ENCODE results near the gene GTF3C4. TPM values are rescaled to one million over a fixed set of nuclear protein-coding genes. Genes with fewer than 3 reads are reported as not detected.

The GTF3C4 gene
- total RNA-seq, 6 donors from 2014 or later, result 6.4 to 20.9 (median 14.2) TPM

- ATAC-seq (ENCODE audit: low FRiP score in 2 of 2) (peak in 1 of 2 donors; percentile 21), DNase-seq (peak in 1 of 2 donors; percentile 32)
- 42 to 75% methylated on average over 3 of the region's 3 CpGs for WGBS, 2 donors
- TF ChIP-seq POLR2A (IDR thresholded peaks at IDR 0.05), result no peak
- Histone ChIP-seq H3K9me3 (no peaks in the 10 kb centered on the region), H3K27ac (peak overlapping the region in 1 of 4 donors; percentile 49), H3K4me1 (peaks cover 0 to 12% (median 5%) of the 10 kb centered on the region in 4 donors), H3K27me3 (no peaks in the 10 kb centered on the region), H3K4me3 (no peak overlapping the region), H3K36me3 (no peaks in the 10 kb centered on the region)
Measured at GRCh38 chr9:132731230-132731629, 61.0 kb downstream of the GTF3C4 start.

DNA sequence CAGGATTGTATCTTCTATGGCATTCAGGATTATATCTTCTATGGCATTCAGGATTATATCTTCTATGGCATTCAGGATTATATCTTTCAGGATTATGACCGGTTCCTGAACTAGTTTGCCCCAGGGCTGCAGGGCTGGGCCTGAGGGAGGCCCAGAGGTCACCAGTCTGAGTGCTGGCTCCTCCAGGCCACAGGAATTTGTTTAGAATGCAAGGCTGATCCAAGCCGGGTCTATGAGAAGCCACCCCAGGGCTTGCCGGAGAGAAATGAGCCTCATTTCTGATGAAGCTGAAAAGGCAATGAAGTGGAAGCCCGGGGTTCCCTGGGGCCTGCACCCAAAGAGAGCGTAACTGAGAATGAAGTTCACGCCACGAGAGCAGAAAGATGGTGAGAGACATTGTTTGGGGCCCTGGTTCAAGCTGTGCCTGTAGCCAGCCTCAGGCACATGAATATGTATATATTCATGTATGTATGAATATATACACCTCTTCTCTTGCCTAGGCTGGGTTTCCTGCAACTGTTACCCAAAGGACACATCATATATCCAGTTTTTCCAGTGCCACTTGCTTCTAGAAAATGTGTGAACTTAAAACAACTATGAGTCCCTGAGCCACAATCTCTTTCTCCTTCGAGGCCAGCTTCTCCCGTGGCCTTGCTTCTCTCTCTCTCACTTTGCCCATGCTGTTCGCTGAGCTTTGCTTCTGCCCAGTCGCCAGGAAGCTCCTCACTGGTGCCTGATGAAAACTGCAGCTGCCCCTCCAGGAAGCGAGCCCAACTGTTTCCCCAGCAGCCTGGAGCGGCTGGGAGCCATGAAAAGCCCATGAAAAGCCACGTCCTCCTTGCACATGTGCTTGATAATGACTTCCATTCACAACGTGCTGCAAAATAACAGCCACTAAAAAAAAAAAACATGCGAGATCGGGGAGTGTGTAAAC, 62.3 kb downstream of the GTF3C4 start:
- TF ChIP-seq POLR2AphosphoS5 (IDR thresholded peaks at IDR 0.05) (no peak), EP300 (IDR thresholded peaks at IDR 0.05) (no peak), POLR2A (IDR thresholded peaks at IDR 0.05) (no peak)
- TF ChIP-seq, protein P1, sequence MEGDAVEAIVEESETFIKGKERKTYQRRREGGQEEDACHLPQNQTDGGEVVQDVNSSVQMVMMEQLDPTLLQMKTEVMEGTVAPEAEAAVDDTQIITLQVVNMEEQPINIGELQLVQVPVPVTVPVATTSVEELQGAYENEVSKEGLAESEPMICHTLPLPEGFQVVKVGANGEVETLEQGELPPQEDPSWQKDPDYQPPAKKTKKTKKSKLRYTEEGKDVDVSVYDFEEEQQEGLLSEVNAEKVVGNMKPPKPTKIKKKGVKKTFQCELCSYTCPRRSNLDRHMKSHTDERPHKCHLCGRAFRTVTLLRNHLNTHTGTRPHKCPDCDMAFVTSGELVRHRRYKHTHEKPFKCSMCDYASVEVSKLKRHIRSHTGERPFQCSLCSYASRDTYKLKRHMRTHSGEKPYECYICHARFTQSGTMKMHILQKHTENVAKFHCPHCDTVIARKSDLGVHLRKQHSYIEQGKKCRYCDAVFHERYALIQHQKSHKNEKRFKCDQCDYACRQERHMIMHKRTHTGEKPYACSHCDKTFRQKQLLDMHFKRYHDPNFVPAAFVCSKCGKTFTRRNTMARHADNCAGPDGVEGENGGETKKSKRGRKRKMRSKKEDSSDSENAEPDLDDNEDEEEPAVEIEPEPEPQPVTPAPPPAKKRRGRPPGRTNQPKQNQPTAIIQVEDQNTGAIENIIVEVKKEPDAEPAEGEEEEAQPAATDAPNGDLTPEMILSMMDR (IDR thresholded peaks at IDR 0.05), result no peak
- DNase-seq (no peak), ATAC-seq (ENCODE audit: low FRiP score in 2 of 2) (no peak)
- no peak overlapping the region for H3K27ac ChIP-seq
- no peaks in the 10 kb centered on the region for H3K9me3 ChIP-seq
- H3K36me3 ChIP-seq, result no peaks in the 10 kb centered on the region
- H3K4me1 ChIP-seq, result peaks cover 0 to 12% (median 5%) of the 10 kb centered on the region in 4 donors
- WGBS, 2 donors, result 56 to 60% methylated on average over 17 of the region's 17 CpGs
- no peak overlapping the region for H3K4me3 ChIP-seq
- no peaks in the 10 kb centered on the region for H3K27me3 ChIP-seq

DNA sequence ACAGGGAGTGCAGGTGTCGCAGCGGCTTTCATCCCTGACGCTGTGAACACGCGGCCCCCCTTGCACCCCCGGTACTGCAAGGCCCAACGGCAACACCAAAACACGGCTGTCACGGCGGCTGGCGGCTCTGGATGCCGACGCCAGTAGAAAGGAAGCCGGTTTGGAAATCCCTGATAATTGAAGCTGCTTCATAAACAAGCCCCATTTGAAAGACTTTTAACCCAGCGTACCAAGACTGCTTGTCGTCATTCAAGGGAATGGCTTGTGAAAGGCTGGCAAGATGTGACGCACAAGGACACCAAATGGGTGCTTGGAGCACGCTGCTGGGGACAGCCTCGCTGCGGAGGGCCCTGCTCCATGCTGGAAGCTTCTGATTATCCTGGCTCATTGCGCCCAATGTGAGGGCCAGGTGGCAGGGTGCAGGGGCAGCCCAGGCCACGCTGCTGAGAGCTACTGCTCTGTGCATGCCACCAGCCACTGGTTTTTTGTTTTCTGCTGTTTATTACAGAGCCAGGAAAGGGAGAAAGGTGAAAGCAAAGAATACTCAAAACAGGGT, 63.1 kb downstream of the GTF3C4 start:
- H3K27ac ChIP-seq, result no peak overlapping the region
- H3K27me3 ChIP-seq, result no peaks in the 10 kb centered on the region
- TF ChIP-seq, protein P1 (IDR thresholded peaks at IDR 0.05), result no peak
- TF ChIP-seq POLR2A (IDR thresholded peaks at IDR 0.05) (no peak), POLR2AphosphoS5 (IDR thresholded peaks at IDR 0.05) (no peak), EP300 (IDR thresholded peaks at IDR 0.05) (no peak)
- no peaks in the 10 kb centered on the region for H3K36me3 ChIP-seq
- 66 to 69% methylated on average over 11 to 22 of the region's 22 CpGs for WGBS, 2 donors
- H3K9me3 ChIP-seq, result no peaks in the 10 kb centered on the region
- ATAC-seq (ENCODE audit: low FRiP score in 2 of 2), result no peak
- H3K4me3 ChIP-seq, result no peak overlapping the region
- H3K4me1 ChIP-seq, result peaks cover 0 to 12% (median 5%) of the 10 kb centered on the region in 4 donors
- DNase-seq, result peak in 1 of 2 donors; percentile 65

DNA sequence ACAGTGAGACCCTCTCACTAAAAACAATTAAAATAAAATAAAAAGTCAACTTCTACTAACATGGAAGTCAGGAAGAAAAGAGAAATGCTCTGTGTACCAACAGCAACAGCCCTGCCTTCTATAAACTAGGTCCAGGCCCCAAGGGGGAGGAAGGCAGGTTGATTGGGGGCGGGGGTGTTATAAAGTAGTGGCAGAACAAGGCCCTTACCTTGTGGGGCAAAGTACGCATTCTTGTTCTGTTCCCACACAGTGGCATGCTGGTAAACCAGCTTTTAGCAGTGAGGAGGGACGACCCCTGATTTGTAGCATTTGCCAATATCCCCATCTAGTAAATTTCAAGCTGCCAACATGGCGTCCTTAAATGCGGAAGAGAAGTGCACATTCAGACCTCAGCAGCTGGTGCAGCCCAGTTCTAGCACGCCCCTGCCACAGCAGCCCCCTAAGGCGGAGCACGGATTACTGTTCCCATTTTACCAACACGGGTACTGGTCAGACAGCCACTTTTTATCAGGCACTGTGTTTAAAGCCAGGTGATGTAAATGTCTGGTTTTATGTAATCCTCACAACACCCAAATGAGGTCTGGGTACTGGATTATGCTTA, 69.5 kb downstream of the GTF3C4 start:
- Histone ChIP-seq H3K27ac (no peak overlapping the region), H3K27me3 (peaks cover 0 to 9% (median 0%) of the 10 kb centered on the region in 4 donors), H3K4me1 (no peaks in the 10 kb centered on the region), H3K9me3 (no peaks in the 10 kb centered on the region), H3K4me3 (no peak overlapping the region), H3K36me3 (no peaks in the 10 kb centered on the region)
- 91 to 94% methylated on average over 9 of the region's 9 CpGs for WGBS, 2 donors
- ATAC-seq (ENCODE audit: low FRiP score in 2 of 2), result no peak
- TF ChIP-seq POLR2A (IDR thresholded peaks at IDR 0.05), result no peak
- no peak for TF ChIP-seq EP300 (IDR thresholded peaks at IDR 0.05)
- DNase-seq, result no peak

- Histone ChIP-seq H3K27me3 (peaks cover 0 to 9% (median 0%) of the 10 kb centered on the region in 4 donors), H3K9me3 (no peaks in the 10 kb centered on the region), H3K36me3 (no peaks in the 10 kb centered on the region), H3K27ac (no peak overlapping the region), H3K4me3 (no peak overlapping the region), H3K4me1 (no peaks in the 10 kb centered on the region)
- DNase-seq (no peak), ATAC-seq (ENCODE audit: low FRiP score in 2 of 2) (no peak)
- WGBS, 2 donors, result 86 to 94% methylated on average over 12 to 13 of the region's 15 CpGs
- TF ChIP-seq, protein P1 (IDR thresholded peaks at IDR 0.05), result no peak
- TF ChIP-seq POLR2AphosphoS5 (IDR thresholded peaks at IDR 0.05) (no peak), POLR2A (IDR thresholded peaks at IDR 0.05) (no peak), EP300 (IDR thresholded peaks at IDR 0.05) (no peak)
Measured at GRCh38 chr9:132740526-132741309, 70.5 kb downstream of the GTF3C4 start.
